Liver (tissue), 9 donors: ENCODE data around the gene VIM. TPM values are rescaled to one million over a fixed set of nuclear protein-coding genes. Genes with fewer than 3 reads are reported as not detected.

Source experiments
- DNase-seq: peaks from one replicate; pipeline ENCODE4 v3.0.0-alpha.2; 2017; ENCODE audit warnings: low spot score
- H3K27ac ChIP-seq, 2 donors: one replicate each; pipeline ENCODE4 v1.7.0; 2013; ENCODE audit warnings: inconsistent platforms in 2 of 2, low read length in 2 of 2, control low read depth in 1 of 2, low read depth in 1 of 2, mild to moderate bottlenecking in 1 of 2
- H3K27me3 ChIP-seq, 4 donors: one replicate each; pipeline versions ENCODE4 v1.6.1 to v1.7.0; 2013; ENCODE audit warnings: low read length in 3 of 4, inconsistent platforms in 1 of 4, mild to moderate bottlenecking in 1 of 4, moderate library complexity in 1 of 4; ENCODE audit not compliant: control insufficient read depth in 4 of 4, insufficient read depth in 4 of 4
- H3K36me3 ChIP-seq, 4 donors: one replicate each; pipeline versions ENCODE4 v1.6.1 to v1.7.0; 2013; ENCODE audit warnings: low read length in 3 of 4, mild to moderate bottlenecking in 3 of 4, low read depth in 1 of 4, moderate library complexity in 1 of 4; ENCODE audit not compliant: control insufficient read depth in 4 of 4, insufficient read depth in 3 of 4
- H3K4me1 ChIP-seq, 4 donors: one replicate each; pipeline versions ENCODE4 v1.6.1 to v1.7.0; 2013; ENCODE audit warnings: low read length in 3 of 4, mild to moderate bottlenecking in 3 of 4, moderate library complexity in 1 of 4; ENCODE audit not compliant: control insufficient read depth in 4 of 4, insufficient read depth in 4 of 4
- H3K4me3 ChIP-seq, 3 donors: one replicate each; pipeline versions ENCODE4 v1.6.1 to v1.7.0; 2013; ENCODE audit warnings: low read length in 3 of 3, control low read depth in 1 of 3, low read depth in 1 of 3, mild to moderate bottlenecking in 1 of 3
- H3K9ac ChIP-seq, 2 donors: one replicate each; pipeline ENCODE4 v1.7.0; 2013; ENCODE audit warnings: low read length in 2 of 2, mild to moderate bottlenecking in 2 of 2, moderate library complexity in 2 of 2, control low read depth in 1 of 2, low read depth in 1 of 2
- H3K9me3 ChIP-seq, 4 donors: one replicate each; pipeline versions ENCODE4 v1.6.1 to v1.7.0; 2013; ENCODE audit warnings: low read length in 3 of 4; ENCODE audit not compliant: control insufficient read depth in 4 of 4
- ATF3 ChIP-seq: IDR thresholded peaks from 2 replicates; pipeline ENCODE4 v1.6.1; 2016; ENCODE audit warnings: antibody characterized with exemption
- CTCF ChIP-seq: fragments of 150-350 bp; IDR thresholded peaks from 2 replicates; pipeline ENCODE4 v1.5.1; 2017; ENCODE audit warnings: improper control_type of control experiment, low read depth, low read length; ENCODE audit not compliant: missing input control
- EGR1 ChIP-seq, 2 donors: IDR thresholded peaks; 2 replicates each; pipeline ENCODE4 v1.6.1; 2016 to 2018; ENCODE audit warnings: antibody characterized with exemption in 2 of 2, low read depth in 2 of 2
- FOXA1 ChIP-seq: IDR thresholded peaks from 2 replicates; pipeline ENCODE4 v1.6.1; 2016; ENCODE audit warnings: antibody characterized with exemption
- FOXA2 ChIP-seq: IDR thresholded peaks from 2 replicates; pipeline ENCODE4 v1.6.1; 2016; ENCODE audit warnings: antibody characterized with exemption
- GABPA ChIP-seq, 2 donors: IDR thresholded peaks in 1 of 2; conservative IDR thresholded peaks in 1 of 2; 2 replicates each; pipeline ENCODE4 v1.6.1; 2016; ENCODE audit warnings: antibody characterized with exemption in 2 of 2, mild to moderate bottlenecking in 1 of 2, moderate library complexity in 1 of 2
- HNF4G ChIP-seq: IDR thresholded peaks from 2 replicates; pipeline ENCODE4 v1.6.1; 2016; ENCODE audit warnings: antibody characterized with exemption
- JUND ChIP-seq, 2 donors: IDR thresholded peaks; 2 replicates each; pipeline ENCODE4 v1.6.1; 2016; ENCODE audit warnings: antibody characterized with exemption in 2 of 2
- MAX ChIP-seq: IDR thresholded peaks from 2 replicates; pipeline ENCODE4 v1.6.1; 2016; ENCODE audit warnings: antibody characterized with exemption
- NR2F2 ChIP-seq: IDR thresholded peaks from 2 replicates; pipeline ENCODE4 v1.6.1; 2016; ENCODE audit warnings: antibody characterized with exemption
- REST ChIP-seq: IDR thresholded peaks from 2 replicates; pipeline ENCODE4 v1.6.1; 2016; ENCODE audit warnings: antibody characterized with exemption, mild to moderate bottlenecking
- RXRA ChIP-seq, 2 donors: IDR thresholded peaks; 2 replicates each; pipeline ENCODE4 v1.6.1; 2017 to 2018; ENCODE audit warnings: antibody characterized with exemption in 2 of 2, mild to moderate bottlenecking in 1 of 2
- SP1 ChIP-seq: IDR thresholded peaks from 2 replicates; pipeline ENCODE4 v1.6.1; 2018; ENCODE audit warnings: antibody characterized with exemption, mild to moderate bottlenecking
- TAF1 ChIP-seq: conservative IDR thresholded peaks from 2 replicates; pipeline ENCODE4 v1.6.1; 2016; ENCODE audit warnings: antibody characterized with exemption, mild to moderate bottlenecking
- ZBTB33 ChIP-seq: IDR thresholded peaks from 2 replicates; pipeline ENCODE4 v1.6.1; 2016; ENCODE audit warnings: antibody characterized with exemption
- WGBS: extraction: QIAGEN DNeasy Blood & Tissue Kit; methylation state at CpG from one replicate; pipeline ENCODE4 v1.1.7; 2013; 5-methylcytosine and 5-hydroxymethylcytosine counted together
- polyA plus RNA-seq, 2 donors: library from polyadenylated mRNA; stranded (reverse) in 1 of 2; unstranded in 1 of 2; fragments of 200-250 nt in 1 of 2; fragments of >200 nt in 1 of 2; fragmentation: Nextera tagmentation in 1 of 2; extraction: Ambion mirVana in 1 of 2; gene quantifications; one replicate each; pipeline versions ENCODE4 v1.2.1 to v1.2.3, GENCODE V29; 2013 to 2015
- total RNA-seq, 2 donors: library from RNA; depleted of rRNA; stranded (reverse); fragments of >200 nt; gene quantifications; one replicate each; pipeline ENCODE4 v1.2.3, GENCODE V29; 2014
- donor health status: healthy.
- donor health status: healthy.
- donor health status: healthy.
- donor health status: healthy.
- donor health status: healthy.

VIM gene
- total and polyA plus RNA-seq, 4 donors = 42.5 to 212 (median 100) TPM

- TF ChIP-seq REST = no peak
- TF ChIP-seq RXRA (IDR thresholded peaks at IDR 0.05) = no peak
These were observed 46.9 kb upstream of the VIM start (continued) for GRCh38 chr10:17181110-17181509.

GRCh38 chr10:17181751-17182150 lies 46.3 kb upstream of the VIM start:
- Histone ChIP-seq H3K27me3 (no peaks in the 10 kb centered on the region), H3K9ac (no peak overlapping the region), H3K27ac (no peak overlapping the region), H3K36me3 (no peaks in the 10 kb centered on the region), H3K4me1 (no peaks in the 10 kb centered on the region), H3K4me3 (no peak overlapping the region), H3K9me3 (no peaks in the 10 kb centered on the region)
- no peak for DNase-seq
- WGBS = 83% methylated on average over 3 of the region's 3 CpGs
- TF ChIP-seq ZBTB33 (no peak), NR2F2 (no peak), EGR1 (IDR thresholded peaks at IDR 0.05; ENCODE audit: low read depth in 2 of 2) (no peak), MAX (no peak)

GRCh38 chr10:17183110-17183509 lies 44.9 kb upstream of the VIM start:
- Histone ChIP-seq H3K4me3 (no peak overlapping the region), H3K27ac (no peak overlapping the region), H3K4me1 (no peaks in the 10 kb centered on the region), H3K27me3 (no peaks in the 10 kb centered on the region), H3K9ac (no peak overlapping the region), H3K9me3 (no peaks in the 10 kb centered on the region), H3K36me3 (no peaks in the 10 kb centered on the region)
- 90% methylated on average over 2 of the region's 2 CpGs for WGBS
- no peak for TF ChIP-seq SP1
- TF ChIP-seq TAF1 = no peak
- no peak for TF ChIP-seq ZBTB33
- no peak for TF ChIP-seq HNF4G
- TF ChIP-seq FOXA2 = no peak
- no peak for TF ChIP-seq REST
- TF ChIP-seq GABPA (IDR thresholded peaks at IDR 0.05 in 1 of 2, conservative IDR thresholded peaks at IDR 0.05 in 1 of 2) = no peak
- no peak for TF ChIP-seq CTCF
- no peak for TF ChIP-seq FOXA1
- no peak for TF ChIP-seq JUND (IDR thresholded peaks at IDR 0.05)
- TF ChIP-seq ATF3 = no peak
- no peak for DNase-seq
